Ascending aorta (tissue), 2 donors: ENCODE data around the gene NOL4L. TPM values are rescaled to one million over a fixed set of nuclear protein-coding genes. Genes with fewer than 3 reads are reported as not detected.

Experiments used
- DNase-seq, 2 donors: peaks; one replicate each; pipeline ENCODE4 v3.0.0-alpha.2; 2019; ENCODE audit warnings: low spot score in 2 of 2
- H3K27ac ChIP-seq, 2 donors: fragments of 200-600 bp; sonication (generic); one replicate each; pipeline ENCODE4 v1.5.1; 2016 to 2017; ENCODE audit warnings: mild to moderate bottlenecking in 1 of 2
- H3K27me3 ChIP-seq: fragments of 200-600 bp; sonication (generic); one replicate; pipeline ENCODE4 v1.5.1; 2017
- H3K36me3 ChIP-seq, 2 donors: fragments of 200-600 bp; sonication (generic); one replicate each; pipeline ENCODE4 v1.5.1; 2016
- H3K4me1 ChIP-seq, 2 donors: fragments of 200-600 bp; sonication (generic); one replicate each; pipeline ENCODE4 v1.5.1; 2016 to 2017; ENCODE audit warnings: mild to moderate bottlenecking in 1 of 2
- H3K4me3 ChIP-seq, 2 donors: fragments of 200-600 bp; sonication (generic); one replicate each; pipeline ENCODE4 v1.5.1; 2016 to 2017; ENCODE audit warnings: mild to moderate bottlenecking in 1 of 2
- H3K9me3 ChIP-seq, 2 donors: fragments of 200-600 bp; sonication (generic); one replicate each; pipeline ENCODE4 v1.5.1; 2016
- intact Hi-C: fragments of 100-400 bp; cut with DNase I; formaldehyde crosslinking; loops from one replicate; pipeline ENCODE4 v1.15.1; 2023
- total RNA-seq: library from RNA; depleted of rRNA; stranded (reverse); fragments of >200 nt; gene quantifications from one replicate; pipeline ENCODE4 v1.1.0, GENCODE V29; 2016
- TF ChIP-seq, protein P1 (sequence below), 3 experiments: fragments of 200-600 bp in 2 of 3; fragments of 450-650 bp in 1 of 3; sonication (generic) in 2 of 3; IDR thresholded peaks; one replicate each; pipeline ENCODE4 v1.5.1; 2016 to 2019; ENCODE audit warnings: antibody characterized with exemption in 3 of 3, mild to moderate bottlenecking in 1 of 3, moderate library complexity in 1 of 3

NOL4L gene
- total RNA-seq, 1 donor from 2014 or later, result 19.8 TPM

- Histone ChIP-seq H3K27ac (no peak overlapping the region), H3K4me3 (no peak overlapping the region), H3K9me3 (no peaks in the 10 kb centered on the region), H3K27me3 (no peaks in the 10 kb centered on the region), H3K4me1 (peaks cover 0 to 4% of the 10 kb centered on the region in 2 donors), H3K36me3 (no peaks in the 10 kb centered on the region)
- TF ChIP-seq, protein P1, sequence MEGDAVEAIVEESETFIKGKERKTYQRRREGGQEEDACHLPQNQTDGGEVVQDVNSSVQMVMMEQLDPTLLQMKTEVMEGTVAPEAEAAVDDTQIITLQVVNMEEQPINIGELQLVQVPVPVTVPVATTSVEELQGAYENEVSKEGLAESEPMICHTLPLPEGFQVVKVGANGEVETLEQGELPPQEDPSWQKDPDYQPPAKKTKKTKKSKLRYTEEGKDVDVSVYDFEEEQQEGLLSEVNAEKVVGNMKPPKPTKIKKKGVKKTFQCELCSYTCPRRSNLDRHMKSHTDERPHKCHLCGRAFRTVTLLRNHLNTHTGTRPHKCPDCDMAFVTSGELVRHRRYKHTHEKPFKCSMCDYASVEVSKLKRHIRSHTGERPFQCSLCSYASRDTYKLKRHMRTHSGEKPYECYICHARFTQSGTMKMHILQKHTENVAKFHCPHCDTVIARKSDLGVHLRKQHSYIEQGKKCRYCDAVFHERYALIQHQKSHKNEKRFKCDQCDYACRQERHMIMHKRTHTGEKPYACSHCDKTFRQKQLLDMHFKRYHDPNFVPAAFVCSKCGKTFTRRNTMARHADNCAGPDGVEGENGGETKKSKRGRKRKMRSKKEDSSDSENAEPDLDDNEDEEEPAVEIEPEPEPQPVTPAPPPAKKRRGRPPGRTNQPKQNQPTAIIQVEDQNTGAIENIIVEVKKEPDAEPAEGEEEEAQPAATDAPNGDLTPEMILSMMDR (IDR thresholded peaks at IDR 0.05), result no peak
- intact Hi-C loops, result no loop called here
- no peak for DNase-seq
These were observed 44.7 kb upstream of the NOL4L start for GRCh38 chr20:32629813-32630212.

GRCh38 chr20:32628960-32629530 lies 43.9 kb upstream of the NOL4L start:
- Histone ChIP-seq H3K4me3 (no peak overlapping the region), H3K4me1 (peaks cover 0 to 4% of the 10 kb centered on the region in 2 donors), H3K36me3 (no peaks in the 10 kb centered on the region), H3K27ac (no peak overlapping the region), H3K9me3 (no peaks in the 10 kb centered on the region), H3K27me3 (no peaks in the 10 kb centered on the region)
- TF ChIP-seq, protein P1 (IDR thresholded peaks at IDR 0.05), result no peak
- intact Hi-C loops, result no loop called here
- no peak for DNase-seq

- no peak for DNase-seq
- H3K4me3 ChIP-seq, result peak overlapping the region in 1 of 2 donors; percentile 46
- intact Hi-C loops, result no loop called here
- H3K27me3 ChIP-seq, result no peaks in the 10 kb centered on the region
- TF ChIP-seq, protein P1 (IDR thresholded peaks at IDR 0.05), result no peak
- no peaks in the 10 kb centered on the region for H3K36me3 ChIP-seq
- H3K9me3 ChIP-seq, result no peaks in the 10 kb centered on the region
- H3K27ac ChIP-seq, result no peak overlapping the region
- H3K4me1 ChIP-seq, result peaks cover 0 to 4% of the 10 kb centered on the region in 2 donors
These were observed 41.9 kb upstream of the NOL4L start for GRCh38 chr20:32626859-32627636.

DNA sequence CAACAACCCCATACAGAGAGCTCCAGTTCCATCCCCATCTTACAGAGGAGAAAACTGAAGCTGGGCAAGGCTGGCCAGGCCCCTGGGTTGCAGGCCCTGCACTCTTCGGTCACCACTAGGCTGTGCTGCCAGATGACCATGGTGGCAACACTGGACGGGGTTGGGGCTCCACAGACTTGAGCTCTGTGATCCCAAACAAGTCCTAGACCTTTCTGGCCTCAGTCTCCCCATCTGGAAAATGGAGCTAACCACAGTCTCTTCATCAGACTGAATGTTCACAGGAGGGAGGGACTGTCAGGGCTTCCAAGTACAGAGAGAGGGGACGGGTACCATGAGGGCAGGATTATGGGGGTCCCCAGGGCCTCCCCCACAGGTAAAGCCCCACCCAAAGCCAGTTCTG lies 41.3 kb upstream of the NOL4L start:
- Histone ChIP-seq H3K4me1 (peaks cover 0 to 4% of the 10 kb centered on the region in 2 donors), H3K27me3 (no peaks in the 10 kb centered on the region), H3K27ac (no peak overlapping the region), H3K36me3 (no peaks in the 10 kb centered on the region), H3K4me3 (no peak overlapping the region), H3K9me3 (no peaks in the 10 kb centered on the region)
- DNase-seq, result no peak
- TF ChIP-seq, protein P1 (IDR thresholded peaks at IDR 0.05), result no peak
- intact Hi-C loops, result no loop called here

GRCh38 chr20:32625996-32626395 lies 40.9 kb upstream of the NOL4L start:
- H3K9me3 ChIP-seq, result no peaks in the 10 kb centered on the region
- H3K4me1 ChIP-seq, result peaks cover 0 to 4% of the 10 kb centered on the region in 2 donors
- TF ChIP-seq, protein P1 (IDR thresholded peaks at IDR 0.05), result no peak
- H3K4me3 ChIP-seq, result no peak overlapping the region
- H3K27me3 ChIP-seq, result no peaks in the 10 kb centered on the region
- DNase-seq, result no peak
- intact Hi-C loops, result no loop called here
- no peaks in the 10 kb centered on the region for H3K36me3 ChIP-seq
- H3K27ac ChIP-seq, result no peak overlapping the region
